HG03354 (cell line): ENCODE results near the gene PLGRKT.
A peak's percentile ranks its signal among the peaks of the same experiment; 100 is the strongest.
"Not testable (repeated sequence)": the region's sequence is repeated elsewhere in the genome, so short reads cannot be mapped to it uniquely, and the experiment has no call there.

Experiments
- ATAC-seq: cut with Tn5 transposase; IDR thresholded peaks from one replicate; pipeline ENCODE4 v1.9.1; 2021; ENCODE audit warnings: mild to moderate bottlenecking; ENCODE audit not compliant: unreplicated experiment, poor library complexity, severe bottlenecking

Gene PLGRKT

GRCh38 chr9:5437254-5438216 lies at the start of gene PLGRKT:
Gene PLGRKT (minus strand): TSS chr9:5437925. CDS start chr9:5431977, 5,948 bp downstream.
- peak; percentile 84 for ATAC-seq

- ATAC-seq = no peak
Observed at GRCh38 chr9:5486988-5487387, 49.3 kb upstream of the PLGRKT start.

- no peak for ATAC-seq
Observed at GRCh38 chr9:5485378-5486085, 47.8 kb upstream of the PLGRKT start.

- no peak for ATAC-seq
Observed at GRCh38 chr9:5483306-5483705, 45.6 kb upstream of the PLGRKT start.

- ATAC-seq = no peak
Observed at GRCh38 chr9:5482194-5482593, 44.5 kb upstream of the PLGRKT start.

- ATAC-seq = no peak
Observed at GRCh38 chr9:5481322-5482040, 43.8 kb upstream of the PLGRKT start.

- no peak for ATAC-seq
Observed at GRCh38 chr9:5480919-5481318, 43.2 kb upstream of the PLGRKT start.

GRCh38 chr9:5479994-5480694 lies 42.4 kb upstream of the PLGRKT start:
- ATAC-seq = peak; percentile 62

- ATAC-seq = no peak
Observed at GRCh38 chr9:5478206-5478605, 40.5 kb upstream of the PLGRKT start.

- not testable (repeated sequence) for ATAC-seq
Observed at GRCh38 chr9:5475611-5476010, 37.9 kb upstream of the PLGRKT start.

GRCh38 chr9:5470816-5471215 lies 33.1 kb upstream of the PLGRKT start:
- no peak for ATAC-seq

- ATAC-seq = no peak
Observed at GRCh38 chr9:5470122-5470521, 32.4 kb upstream of the PLGRKT start.

GRCh38 chr9:5468850-5469249 lies 31.1 kb upstream of the PLGRKT start:
- no peak for ATAC-seq

- ATAC-seq = no peak
Observed at GRCh38 chr9:5466766-5467165, 29.0 kb upstream of the PLGRKT start.

- no peak for ATAC-seq
Observed at GRCh38 chr9:5466005-5466404, 28.3 kb upstream of the PLGRKT start.

GRCh38 chr9:5464831-5465330 lies 27.2 kb upstream of the PLGRKT start:
- ATAC-seq = not testable (repeated sequence)

- no peak for ATAC-seq
Observed at GRCh38 chr9:5460157-5460556, 22.4 kb upstream of the PLGRKT start.

GRCh38 chr9:5459289-5459829 lies 21.6 kb upstream of the PLGRKT start:
- ATAC-seq = no peak

- peak; percentile 21 for ATAC-seq
Observed at GRCh38 chr9:5455181-5455580, 17.5 kb upstream of the PLGRKT start.
